Osteocyte (in vitro differentiated cells): ENCODE data around the gene FBXO36. TPM values are rescaled to one million over a fixed set of nuclear protein-coding genes. Genes with fewer than 3 reads are reported as not detected.

ENCODE experiments used
- DNase-seq: peaks from one replicate; pipeline ENCODE4 v3.0.0; 2021; ENCODE audit warnings: mixed read lengths; ENCODE audit not compliant: unreplicated experiment; ENCODE audit errors: extremely low spot score
- H3K27ac Mint-ChIP-seq: one replicate; pipeline ENCODE4 v1.8.0; 2021; ENCODE audit warnings: mild to moderate bottlenecking, mixed read lengths; ENCODE audit not compliant: unreplicated experiment
- H3K27me3 Mint-ChIP-seq: one replicate; pipeline ENCODE4 v1.8.0; 2021; ENCODE audit warnings: mixed read lengths; ENCODE audit not compliant: unreplicated experiment
- H3K36me3 Mint-ChIP-seq: one replicate; pipeline ENCODE4 v1.8.0; 2021; ENCODE audit warnings: mixed read lengths; ENCODE audit not compliant: unreplicated experiment
- H3K4me1 Mint-ChIP-seq: one replicate; pipeline ENCODE4 v1.8.0; 2021; ENCODE audit warnings: mixed read lengths; ENCODE audit not compliant: unreplicated experiment
- H3K4me3 Mint-ChIP-seq: one replicate; pipeline ENCODE4 v1.8.0; 2021; ENCODE audit warnings: mild to moderate bottlenecking, moderate library complexity, mixed read lengths; ENCODE audit not compliant: unreplicated experiment
- H3K9me3 Mint-ChIP-seq: one replicate; pipeline ENCODE4 v1.8.0; 2021; ENCODE audit warnings: mixed read lengths; ENCODE audit not compliant: unreplicated experiment
- CTCF ChIP-seq: fragments of 200-600 bp; sonication (generic); IDR thresholded peaks from 2 replicates; pipeline ENCODE4 v1.5.0; 2021; ENCODE audit warnings: antibody characterized with exemption, mild to moderate bottlenecking, moderate library complexity
- total RNA-seq: library from RNA; stranded (reverse); gene quantifications from 2 replicates; pipeline ENCODE4 v1.2.1, GENCODE V29; 2021

FBXO36 gene
- total RNA-seq, 1 donor from 2014 or later = 4.8 TPM

- H3K4me1 Mint-ChIP-seq = peaks cover 10% of the 10 kb centered on the region
- no peaks in the 10 kb centered on the region for H3K27me3 Mint-ChIP-seq
- DNase-seq = peak; percentile 49
- no peak overlapping the region for H3K4me3 Mint-ChIP-seq
- TF ChIP-seq CTCF = no peak
- no peaks in the 10 kb centered on the region for H3K9me3 Mint-ChIP-seq
- H3K27ac Mint-ChIP-seq = no peak overlapping the region
- H3K36me3 Mint-ChIP-seq = peaks cover 28% of the 10 kb centered on the region
These were observed 120.7 kb downstream of the FBXO36 start for GRCh38 chr2:230043025-230043424.

GRCh38 chr2:230043461-230043860, 121.2 kb downstream of the FBXO36 start:
- TF ChIP-seq CTCF = no peak
- peak; percentile 67 for DNase-seq

GRCh38 chr2:230046491-230046890, 124.2 kb downstream of the FBXO36 start:
- Mint-ChIP-seq H3K27me3 (no peaks in the 10 kb centered on the region), H3K27ac (no peak overlapping the region), H3K4me3 (no peak overlapping the region), H3K36me3 (peaks cover 30% of the 10 kb centered on the region), H3K9me3 (no peaks in the 10 kb centered on the region), H3K4me1 (peaks cover 15% of the 10 kb centered on the region)
- no peak for TF ChIP-seq CTCF
- peak; percentile 75 for DNase-seq

More at GRCh38 chr2:230043461-230043860, 121.2 kb downstream of the FBXO36 start:
- H3K27me3 Mint-ChIP-seq = no peaks in the 10 kb centered on the region
- H3K27ac Mint-ChIP-seq = no peak overlapping the region
- H3K4me1 Mint-ChIP-seq = peaks cover 7% of the 10 kb centered on the region
- no peak overlapping the region for H3K4me3 Mint-ChIP-seq
- peaks cover 30% of the 10 kb centered on the region for H3K36me3 Mint-ChIP-seq
- no peaks in the 10 kb centered on the region for H3K9me3 Mint-ChIP-seq

- H3K27ac Mint-ChIP-seq = no peak overlapping the region
- DNase-seq = no peak
These were observed 125.8 kb downstream of the FBXO36 start for GRCh38 chr2:230048010-230048671.

More at GRCh38 chr2:230048010-230048671, 125.8 kb downstream of the FBXO36 start:
- H3K36me3 Mint-ChIP-seq = peaks cover 26% of the 10 kb centered on the region
- H3K4me1 Mint-ChIP-seq = peaks cover 26% of the 10 kb centered on the region
- no peaks in the 10 kb centered on the region for H3K9me3 Mint-ChIP-seq
- no peaks in the 10 kb centered on the region for H3K27me3 Mint-ChIP-seq
- no peak overlapping the region for H3K4me3 Mint-ChIP-seq
- TF ChIP-seq CTCF = no peak
